Measurements from ENCODE around the gene SGMS2.

DNA sequence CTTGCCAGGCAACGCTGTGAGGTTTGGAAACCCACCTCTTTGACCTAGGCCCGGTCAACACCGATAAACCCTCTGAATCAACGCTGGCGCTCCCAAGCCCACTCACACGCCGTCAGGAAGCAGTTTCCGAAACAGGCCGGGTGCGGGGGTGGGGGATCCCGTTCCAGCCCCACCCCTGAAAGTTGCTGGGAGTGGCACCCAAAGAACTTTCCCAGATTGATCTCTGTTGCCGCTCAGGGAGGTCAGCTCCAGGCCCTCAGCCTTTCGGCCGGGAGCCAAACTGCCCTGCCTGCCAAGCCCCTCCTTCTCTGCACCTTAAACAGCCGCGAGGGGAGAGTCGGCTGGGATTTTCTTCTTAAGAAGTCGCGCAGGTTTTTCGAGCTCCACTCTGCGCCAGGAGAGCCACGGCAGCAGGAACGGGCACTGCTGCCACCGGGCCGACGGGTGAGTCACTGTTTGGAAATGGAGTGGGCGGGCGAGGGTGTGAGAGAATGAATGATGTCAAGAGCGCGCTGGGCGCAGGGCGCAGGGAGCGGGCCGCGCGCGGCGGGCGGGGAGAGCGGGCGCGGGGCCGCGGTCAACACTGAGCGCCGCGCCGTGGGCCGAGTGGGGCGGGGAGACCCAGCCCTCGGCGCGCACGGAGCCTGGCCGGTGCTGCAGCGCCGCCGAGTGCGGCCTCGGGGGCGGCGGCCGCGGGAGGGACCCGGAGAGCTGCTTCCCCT, at the start of gene SGMS2:
- TF ChIP-seq, protein P1, sequence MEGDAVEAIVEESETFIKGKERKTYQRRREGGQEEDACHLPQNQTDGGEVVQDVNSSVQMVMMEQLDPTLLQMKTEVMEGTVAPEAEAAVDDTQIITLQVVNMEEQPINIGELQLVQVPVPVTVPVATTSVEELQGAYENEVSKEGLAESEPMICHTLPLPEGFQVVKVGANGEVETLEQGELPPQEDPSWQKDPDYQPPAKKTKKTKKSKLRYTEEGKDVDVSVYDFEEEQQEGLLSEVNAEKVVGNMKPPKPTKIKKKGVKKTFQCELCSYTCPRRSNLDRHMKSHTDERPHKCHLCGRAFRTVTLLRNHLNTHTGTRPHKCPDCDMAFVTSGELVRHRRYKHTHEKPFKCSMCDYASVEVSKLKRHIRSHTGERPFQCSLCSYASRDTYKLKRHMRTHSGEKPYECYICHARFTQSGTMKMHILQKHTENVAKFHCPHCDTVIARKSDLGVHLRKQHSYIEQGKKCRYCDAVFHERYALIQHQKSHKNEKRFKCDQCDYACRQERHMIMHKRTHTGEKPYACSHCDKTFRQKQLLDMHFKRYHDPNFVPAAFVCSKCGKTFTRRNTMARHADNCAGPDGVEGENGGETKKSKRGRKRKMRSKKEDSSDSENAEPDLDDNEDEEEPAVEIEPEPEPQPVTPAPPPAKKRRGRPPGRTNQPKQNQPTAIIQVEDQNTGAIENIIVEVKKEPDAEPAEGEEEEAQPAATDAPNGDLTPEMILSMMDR (IDR thresholded peaks at IDR 0.05) = no peak
- peak in 1 of 2 donors; percentile 90 for TF ChIP-seq POLR2A (IDR thresholded peaks at IDR 0.05)
